Right atrium auricular region (tissue), 2 donors: ENCODE measurements around the gene MYL1. TPM values are rescaled to one million over a fixed set of nuclear protein-coding genes. Genes with fewer than 3 reads are reported as not detected.

Source experiments
- DNase-seq: peaks from one replicate; pipeline ENCODE4 v3.0.0-alpha.2; 2019; ENCODE audit warnings: low spot score
- H3K27ac ChIP-seq, 2 donors: fragments of 200-600 bp; sonication (generic); 1 replicate in 1 of 2; 2 replicates in 1 of 2; pipeline ENCODE4 v1.5.1; 2016 to 2019
- H3K27me3 ChIP-seq, 2 donors: fragments of 200-600 bp; sonication (generic); one replicate each; pipeline versions ENCODE4 v1.5.1 to v1.6.0; 2017 to 2019
- H3K36me3 ChIP-seq: fragments of 200-600 bp; sonication (generic); one replicate; pipeline ENCODE4 v1.5.1; 2016
- H3K4me1 ChIP-seq, 2 donors: fragments of 200-600 bp; sonication (generic); one replicate each; pipeline versions ENCODE4 v1.5.1 to v1.6.0; 2017 to 2019
- H3K4me3 ChIP-seq, 2 donors: fragments of 200-600 bp; sonication (generic); 1 replicate in 1 of 2; 2 replicates in 1 of 2; pipeline ENCODE4 v1.5.1; 2017 to 2019; ENCODE audit warnings: mild to moderate bottlenecking in 1 of 2, moderate library complexity in 1 of 2
- H3K9me3 ChIP-seq, 2 donors: fragments of 200-600 bp; sonication (generic); one replicate each; pipeline ENCODE4 v1.5.1; 2019
- total RNA-seq, 2 donors: library from RNA; depleted of rRNA; stranded (reverse); fragments of >200 nt; gene quantifications; one replicate each; pipeline ENCODE4 v1.1.0, GENCODE V29; 2016
- TF ChIP-seq, protein P1 (sequence below), 2 donors: fragments of 200-600 bp; sonication (generic); IDR thresholded peaks; one replicate each; pipeline ENCODE4 v1.5.1; 2019; ENCODE audit warnings: antibody characterized with exemption in 2 of 2

The MYL1 gene
- total RNA-seq, 2 donors from 2014 or later = 0.43 TPM; not detected in 1

DNA sequence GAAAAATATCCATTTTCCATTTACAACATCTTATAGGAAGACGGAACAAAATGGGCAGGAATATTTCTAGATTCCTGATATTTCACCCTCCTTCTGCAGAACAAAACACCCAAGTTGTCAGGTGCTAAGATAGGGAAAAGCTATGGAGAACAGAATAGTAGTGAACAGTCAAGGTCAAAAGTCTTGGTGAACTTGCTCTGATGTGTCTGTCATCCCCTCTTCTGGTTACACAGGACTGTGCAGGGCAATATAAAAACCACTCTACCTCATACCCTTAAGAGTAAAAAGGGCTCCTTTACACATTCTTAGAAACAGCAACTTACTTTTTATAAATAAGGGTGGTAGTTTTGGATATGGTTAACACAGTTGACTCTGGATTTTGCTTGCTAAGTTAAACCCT lies 4.4 kb downstream of the MYL1 start:
- Histone ChIP-seq H3K9me3 (no peaks in the 10 kb centered on the region), H3K27ac (no peak overlapping the region), H3K4me3 (no peak overlapping the region), H3K27me3 (no peaks in the 10 kb centered on the region), H3K36me3 (no peaks in the 10 kb centered on the region), H3K4me1 (no peaks in the 10 kb centered on the region)
- DNase-seq = no peak
- TF ChIP-seq, protein P1, sequence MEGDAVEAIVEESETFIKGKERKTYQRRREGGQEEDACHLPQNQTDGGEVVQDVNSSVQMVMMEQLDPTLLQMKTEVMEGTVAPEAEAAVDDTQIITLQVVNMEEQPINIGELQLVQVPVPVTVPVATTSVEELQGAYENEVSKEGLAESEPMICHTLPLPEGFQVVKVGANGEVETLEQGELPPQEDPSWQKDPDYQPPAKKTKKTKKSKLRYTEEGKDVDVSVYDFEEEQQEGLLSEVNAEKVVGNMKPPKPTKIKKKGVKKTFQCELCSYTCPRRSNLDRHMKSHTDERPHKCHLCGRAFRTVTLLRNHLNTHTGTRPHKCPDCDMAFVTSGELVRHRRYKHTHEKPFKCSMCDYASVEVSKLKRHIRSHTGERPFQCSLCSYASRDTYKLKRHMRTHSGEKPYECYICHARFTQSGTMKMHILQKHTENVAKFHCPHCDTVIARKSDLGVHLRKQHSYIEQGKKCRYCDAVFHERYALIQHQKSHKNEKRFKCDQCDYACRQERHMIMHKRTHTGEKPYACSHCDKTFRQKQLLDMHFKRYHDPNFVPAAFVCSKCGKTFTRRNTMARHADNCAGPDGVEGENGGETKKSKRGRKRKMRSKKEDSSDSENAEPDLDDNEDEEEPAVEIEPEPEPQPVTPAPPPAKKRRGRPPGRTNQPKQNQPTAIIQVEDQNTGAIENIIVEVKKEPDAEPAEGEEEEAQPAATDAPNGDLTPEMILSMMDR (IDR thresholded peaks at IDR 0.05) = no peak

DNA sequence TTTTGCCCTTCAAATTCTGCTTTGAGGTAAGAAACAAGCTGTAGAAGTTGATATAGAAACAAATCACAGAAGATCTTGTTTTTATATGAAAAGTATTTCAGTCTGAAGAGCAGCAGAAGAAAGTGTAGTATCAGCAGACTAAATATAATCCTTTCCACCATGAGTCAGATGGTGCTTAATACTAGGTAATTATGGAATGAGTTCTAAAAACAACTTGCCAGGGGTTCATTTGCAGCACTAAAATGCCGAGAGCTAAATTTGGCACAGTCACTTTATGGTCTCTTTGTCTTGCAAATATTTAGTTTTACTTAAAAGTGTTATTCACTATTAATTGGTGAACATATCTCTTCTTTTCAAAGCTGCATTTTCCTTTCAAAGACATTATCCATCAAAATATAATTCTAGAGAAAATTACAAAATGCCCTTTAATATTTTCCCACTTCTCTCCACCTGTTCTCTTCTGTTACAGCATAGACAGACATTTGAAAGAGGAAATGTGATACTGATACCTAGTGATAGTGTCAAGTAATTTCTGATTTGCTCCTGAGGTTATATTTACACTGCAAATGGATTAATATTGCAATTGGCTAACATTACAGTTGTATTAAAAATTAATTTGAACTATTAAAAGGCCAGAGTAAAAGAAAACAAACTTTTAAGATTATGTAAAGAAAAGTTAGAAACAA lies 5.3 kb downstream of the MYL1 start:
- Histone ChIP-seq H3K27ac (no peak overlapping the region), H3K36me3 (no peaks in the 10 kb centered on the region), H3K4me3 (no peak overlapping the region), H3K27me3 (no peaks in the 10 kb centered on the region), H3K9me3 (no peaks in the 10 kb centered on the region), H3K4me1 (no peaks in the 10 kb centered on the region)
- TF ChIP-seq, protein P1 (IDR thresholded peaks at IDR 0.05) = no peak
- DNase-seq = no peak

DNA sequence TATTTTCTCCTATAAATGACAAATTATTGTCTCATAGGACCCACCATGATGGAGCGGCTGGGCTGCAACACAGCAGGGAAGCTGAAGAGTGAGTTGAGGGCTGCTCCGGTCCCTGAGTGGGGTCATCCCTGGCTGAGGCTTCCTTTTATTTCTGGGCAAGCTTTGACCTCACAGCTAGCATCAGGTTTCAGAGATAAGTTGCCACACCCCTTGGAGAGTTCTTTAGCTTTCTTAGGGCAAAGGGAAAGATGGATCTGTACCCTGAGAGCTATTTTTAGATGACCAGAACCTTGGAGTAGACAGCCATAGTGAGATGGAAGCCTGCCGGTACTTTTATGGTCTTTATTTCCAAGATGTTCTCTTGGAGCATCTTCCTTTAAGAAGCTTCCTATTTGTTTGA lies 11.5 kb downstream of the MYL1 start:
- Histone ChIP-seq H3K36me3 (no peaks in the 10 kb centered on the region), H3K4me3 (no peak overlapping the region), H3K4me1 (no peaks in the 10 kb centered on the region), H3K27me3 (no peaks in the 10 kb centered on the region), H3K9me3 (no peaks in the 10 kb centered on the region), H3K27ac (no peak overlapping the region)
- DNase-seq = no peak
- TF ChIP-seq, protein P1 (IDR thresholded peaks at IDR 0.05) = no peak

DNA sequence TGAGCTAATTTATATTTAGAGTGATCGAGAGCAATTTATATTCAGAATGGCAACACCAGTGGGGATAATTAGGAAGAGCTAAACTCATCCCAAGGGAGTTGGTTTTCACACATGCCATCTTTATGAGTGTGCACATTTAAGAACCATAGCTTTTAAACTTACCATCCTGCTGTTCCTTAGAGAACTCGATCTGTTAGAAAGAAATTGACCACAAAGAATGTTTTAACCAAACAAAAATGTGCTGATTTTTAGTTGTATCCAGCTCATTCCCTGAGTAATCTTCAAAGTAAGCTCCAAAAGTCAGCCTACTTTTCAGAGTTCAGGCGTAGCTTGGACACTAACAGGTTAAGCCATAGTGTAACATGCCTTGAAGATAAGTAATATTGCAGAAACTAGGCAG lies 12.6 kb downstream of the MYL1 start:
- no peak for DNase-seq
- Histone ChIP-seq H3K4me3 (no peak overlapping the region), H3K9me3 (no peaks in the 10 kb centered on the region), H3K4me1 (no peaks in the 10 kb centered on the region), H3K36me3 (no peaks in the 10 kb centered on the region), H3K27ac (no peak overlapping the region), H3K27me3 (no peaks in the 10 kb centered on the region)
- TF ChIP-seq, protein P1 (IDR thresholded peaks at IDR 0.05) = no peak

DNA sequence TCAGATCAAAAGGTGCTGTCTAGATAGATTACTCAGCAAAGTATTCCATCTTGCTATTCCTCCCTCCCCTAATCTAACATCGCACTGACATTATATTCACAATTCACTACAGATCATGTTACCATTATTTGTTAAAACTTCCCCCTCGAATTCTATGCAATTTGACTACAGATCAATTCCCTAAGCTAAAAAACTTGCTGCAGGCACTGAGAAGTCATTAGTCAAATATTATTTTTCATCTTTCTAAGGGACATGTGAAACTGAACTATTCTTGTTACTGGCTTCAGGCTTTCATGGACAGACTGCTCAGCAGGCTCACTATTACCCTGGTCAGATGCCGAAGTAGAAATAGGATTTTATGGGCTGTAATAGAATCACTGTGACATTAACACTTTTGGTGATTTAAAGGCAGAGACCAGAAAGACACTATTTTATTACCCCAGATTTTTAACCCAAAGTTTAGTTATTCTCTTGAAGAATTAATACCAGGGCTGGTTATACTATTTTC lies 15.1 kb downstream of the MYL1 start:
- H3K9me3 ChIP-seq = no peaks in the 10 kb centered on the region
- no peaks in the 10 kb centered on the region for H3K27me3 ChIP-seq
- no peak overlapping the region for H3K4me3 ChIP-seq
- H3K27ac ChIP-seq = no peak overlapping the region
- H3K36me3 ChIP-seq = no peaks in the 10 kb centered on the region
- DNase-seq = no peak
- TF ChIP-seq, protein P1 (IDR thresholded peaks at IDR 0.05) = no peak
- no peaks in the 10 kb centered on the region for H3K4me1 ChIP-seq

DNA sequence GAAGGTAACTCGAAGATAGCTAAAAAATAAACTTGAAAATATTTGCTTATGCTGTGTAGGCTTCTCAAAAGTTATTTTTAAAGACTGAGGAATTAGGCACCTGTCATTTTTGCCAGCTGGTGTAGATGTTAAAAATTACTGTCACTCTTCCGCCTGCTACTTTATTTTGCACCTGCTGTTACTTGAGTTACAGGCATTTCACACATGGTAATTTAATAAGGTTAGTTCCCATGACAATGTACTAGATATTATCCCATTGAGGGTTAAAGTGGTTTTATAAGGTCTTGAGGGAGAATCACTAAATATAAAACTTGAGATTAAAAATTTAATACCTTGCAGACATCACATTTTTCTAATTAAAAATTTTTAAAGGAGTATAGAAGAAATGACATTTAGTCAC lies 26.6 kb downstream of the MYL1 start:
- no peak overlapping the region for H3K4me3 ChIP-seq
- TF ChIP-seq, protein P1 (IDR thresholded peaks at IDR 0.05) = no peak
- no peaks in the 10 kb centered on the region for H3K27me3 ChIP-seq
- H3K9me3 ChIP-seq = peaks cover 0 to 6% of the 10 kb centered on the region in 2 donors
- H3K27ac ChIP-seq = no peak overlapping the region
- H3K36me3 ChIP-seq = no peaks in the 10 kb centered on the region
- DNase-seq = no peak
- no peaks in the 10 kb centered on the region for H3K4me1 ChIP-seq
